NCI-H2196 treated with DMSO at 0.1 percent for 48 hours (cell line): Measurements from ENCODE around the gene FXR1.
"Not testable (repeated sequence)": the region's sequence is repeated elsewhere in the genome, so short reads cannot be mapped to it uniquely, and the experiment has no call there.

Experiments used
- DNase-seq: peaks from one replicate; lab custom pipeline; 2025; ENCODE audit not compliant: unreplicated experiment; lab: John Stamatoyannopoulos, UW

The FXR1 gene

GRCh38 chr3:180912304-180913296, at the start of gene FXR1:
FXR1 (plus strand) TSS chr3:180912670; CDS start chr3:180912686, 16 bp downstream.
- DNase-seq, result peak; percentile 97

DNA sequence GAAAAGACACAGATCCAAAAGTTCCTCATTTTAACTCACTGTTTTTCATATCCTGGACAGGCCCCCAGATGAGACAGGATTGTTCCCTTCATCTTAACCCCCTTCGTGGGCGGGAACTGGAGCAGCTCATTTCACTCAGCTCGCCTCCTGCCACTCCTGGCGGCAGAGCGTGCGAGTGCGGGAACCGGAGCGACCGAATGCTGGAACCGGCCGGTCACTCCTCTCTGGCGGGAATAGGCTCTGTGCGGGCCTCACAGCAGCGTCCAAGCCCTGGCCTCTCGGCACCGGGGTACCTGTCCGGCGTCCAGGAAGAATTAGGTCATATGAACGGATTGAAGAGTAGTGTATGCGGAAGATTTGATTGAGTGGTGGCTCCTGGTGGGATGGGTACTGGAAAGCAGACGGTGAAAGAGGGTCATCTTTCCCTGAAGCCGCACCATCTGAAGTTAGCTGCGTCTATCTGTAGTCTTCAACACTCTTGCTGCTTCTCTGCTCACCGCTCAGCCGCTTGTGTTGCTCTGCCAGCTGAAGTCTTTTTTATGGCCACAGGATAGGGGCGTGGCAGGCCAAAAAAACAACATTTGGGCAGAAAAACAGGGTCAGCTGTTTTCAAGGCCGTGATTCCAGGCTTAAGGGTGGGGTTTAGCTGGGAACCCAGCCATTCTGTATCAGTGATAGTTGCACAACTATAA, 42.3 kb upstream of the FXR1 start:
- DNase-seq, result no peak

DNA sequence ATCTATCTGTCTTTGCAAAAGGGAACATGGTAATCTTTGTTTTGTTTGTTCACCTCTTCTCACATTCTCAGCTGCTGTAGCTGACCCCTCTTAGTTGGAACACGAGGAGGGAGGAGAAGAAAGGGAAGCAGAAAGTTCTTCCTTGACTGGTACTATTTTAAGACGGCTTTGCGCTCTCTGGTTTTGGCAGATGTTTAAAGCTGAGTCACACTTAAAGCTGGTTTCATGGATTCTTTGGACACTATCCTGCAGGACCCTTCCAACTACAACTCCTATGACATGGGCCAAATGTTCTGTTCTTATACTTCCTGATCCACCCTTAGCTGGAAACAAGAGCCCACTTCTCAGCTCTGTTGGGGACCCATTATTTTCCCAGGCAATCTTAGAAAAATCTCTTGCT, 40.6 kb upstream of the FXR1 start:
- no peak for DNase-seq

GRCh38 chr3:180872430-180872829, 40.0 kb upstream of the FXR1 start:
- not testable (repeated sequence) for DNase-seq

DNA sequence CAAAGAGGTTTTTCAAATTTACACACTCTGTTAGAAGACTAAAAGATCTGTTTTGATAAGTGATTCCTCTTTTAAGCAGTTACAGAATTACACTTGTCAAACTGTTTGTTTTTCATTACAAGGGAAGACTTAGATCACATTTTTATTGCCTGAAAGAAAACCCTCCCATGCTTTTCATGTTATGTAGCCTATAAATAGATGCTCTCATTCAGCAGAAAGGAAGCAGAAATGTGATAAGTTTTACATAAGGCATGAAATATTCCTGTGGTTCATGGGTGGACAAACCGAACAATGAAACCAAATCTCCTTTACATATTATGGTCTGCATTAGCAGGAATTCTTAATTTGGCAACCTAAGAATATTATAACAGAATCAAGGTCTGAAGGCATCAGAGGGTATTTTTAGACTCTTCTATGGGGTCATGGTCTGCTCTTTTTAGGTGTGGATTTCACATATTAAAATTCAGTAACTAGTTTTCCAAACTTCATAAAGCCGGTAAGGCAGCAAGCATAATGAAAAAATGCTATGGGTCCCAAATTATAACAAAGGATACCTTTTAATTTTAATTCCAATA, 37.3 kb upstream of the FXR1 start:
- peak; percentile 23 for DNase-seq

GRCh38 chr3:180881065-180881801, 31.2 kb upstream of the FXR1 start:
- DNase-seq, result no peak

DNA sequence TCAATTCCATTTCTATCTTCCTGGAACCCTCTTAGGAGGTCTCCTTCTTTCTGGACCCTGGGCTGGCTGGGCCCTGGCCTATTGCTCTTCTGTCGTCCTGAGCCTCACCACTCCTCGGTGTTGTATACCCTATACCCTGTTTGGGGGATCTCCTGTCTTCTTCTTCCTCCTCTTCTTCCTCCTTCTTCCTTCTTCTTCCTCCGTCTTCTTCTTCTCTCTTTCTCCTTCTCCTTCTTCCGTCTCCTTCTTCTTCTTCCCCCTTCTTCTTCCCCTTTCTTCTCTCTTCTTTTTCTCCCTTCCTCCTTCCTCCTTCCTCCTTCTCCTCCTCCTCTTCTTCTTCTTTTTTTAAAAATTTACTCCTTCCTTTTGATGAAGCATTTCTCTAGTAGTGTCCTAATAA, 30.4 kb upstream of the FXR1 start:
- no peak for DNase-seq

GRCh38 chr3:180888992-180889560, 23.4 kb upstream of the FXR1 start:
- no peak for DNase-seq

GRCh38 chr3:180898572-180898971, 13.9 kb upstream of the FXR1 start:
- no peak for DNase-seq

GRCh38 chr3:180909369-180910127, 2.9 kb upstream of the FXR1 start:
- no peak for DNase-seq

DNA sequence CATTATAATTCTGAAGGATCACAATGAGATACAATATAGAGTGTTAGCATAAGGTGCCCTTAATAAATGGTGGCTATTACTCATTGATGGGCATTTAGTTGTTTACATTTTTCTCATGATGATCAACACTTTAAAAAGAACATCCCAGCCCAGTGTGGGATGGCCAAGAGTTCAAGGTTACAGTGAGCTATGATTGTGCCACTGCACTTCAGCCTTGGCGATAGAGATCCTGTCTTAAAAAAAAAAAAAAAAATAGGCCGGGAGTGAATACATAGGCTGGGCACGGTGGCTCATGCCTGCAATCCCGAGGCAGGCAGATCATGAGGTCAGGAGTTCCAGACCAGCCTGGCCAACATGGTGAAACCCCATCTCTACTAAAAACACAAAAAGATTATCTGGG, 1.6 kb upstream of the FXR1 start:
- DNase-seq, result no peak

DNA sequence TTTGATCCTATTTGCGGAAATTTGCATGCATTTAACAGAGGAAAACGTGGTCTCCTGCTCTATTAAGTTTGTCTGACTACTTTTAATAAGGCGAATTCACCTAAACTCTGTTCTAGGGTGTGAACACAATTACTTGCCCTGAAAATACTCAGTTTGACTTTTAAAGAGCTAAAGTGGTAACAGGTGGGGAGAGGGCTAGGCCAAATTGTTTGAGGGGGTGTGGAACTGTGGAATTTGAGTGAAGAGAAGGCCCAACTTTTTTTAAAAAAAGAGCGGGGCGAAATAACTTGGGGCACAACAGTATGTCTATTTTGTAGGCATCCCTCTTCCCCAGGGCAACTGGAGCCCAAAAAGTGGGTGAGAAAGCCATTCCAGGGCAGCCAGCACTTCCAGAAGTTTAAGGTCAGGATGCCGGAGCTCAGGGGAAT, 580 bp upstream of the FXR1 start:
- no peak for DNase-seq

DNA sequence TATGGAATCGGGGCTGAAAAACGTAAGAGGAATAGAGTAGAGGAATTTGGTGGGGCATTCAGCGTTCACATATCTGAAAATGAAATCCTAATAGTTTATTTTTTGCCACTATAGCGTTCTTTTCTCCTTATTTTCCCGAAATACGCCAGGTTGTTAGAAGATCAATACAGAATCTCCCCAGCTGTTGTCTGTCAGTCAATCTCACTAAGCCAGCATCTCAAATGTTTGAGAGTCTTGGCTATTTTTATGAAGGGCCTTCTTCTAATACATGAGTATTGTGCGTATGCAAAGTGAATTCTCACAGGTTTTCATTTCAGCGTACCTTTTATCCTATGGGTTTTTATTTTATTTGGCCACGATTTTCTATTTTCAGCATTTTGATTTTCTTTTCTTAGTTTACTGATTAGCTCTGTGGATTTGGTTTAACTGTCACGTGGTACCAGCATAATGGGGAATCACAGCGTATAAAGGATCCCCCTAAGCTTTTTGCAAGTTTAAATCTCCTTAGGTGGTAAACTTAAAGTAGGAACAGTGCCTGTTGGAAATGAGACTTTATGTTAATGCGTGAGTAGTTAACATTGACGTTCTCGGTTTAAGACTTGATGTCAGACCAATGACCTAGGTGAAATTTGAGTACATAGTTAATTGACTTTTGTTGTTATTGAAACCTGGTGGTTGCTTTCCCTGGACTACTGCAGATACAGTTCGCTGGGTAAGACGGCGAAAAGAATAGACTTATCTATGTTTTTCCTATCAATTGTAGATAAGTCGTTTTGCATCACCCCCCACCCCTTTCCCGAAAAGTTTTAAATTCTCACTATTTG, 1.3 kb downstream of the FXR1 start:
- no peak for DNase-seq

DNA sequence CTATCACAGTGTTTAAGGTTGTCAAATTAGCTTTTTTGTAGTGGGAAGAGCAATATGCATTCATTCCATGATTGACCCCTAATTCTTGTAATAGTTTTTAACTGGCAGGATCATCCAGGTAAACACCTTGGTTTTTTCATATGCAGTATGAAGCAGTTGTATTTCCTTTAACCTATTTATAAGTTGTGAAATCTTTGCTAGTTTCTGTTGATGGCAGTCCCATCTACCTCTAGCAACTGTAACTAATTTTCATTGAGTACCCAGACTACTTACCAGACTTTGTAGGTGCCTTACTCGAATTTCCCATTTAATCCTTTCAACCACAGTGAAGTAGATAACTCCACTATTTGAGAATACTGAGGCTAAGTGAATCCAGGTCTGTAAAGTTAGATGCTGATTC, 6.1 kb downstream of the FXR1 start:
- no peak for DNase-seq

GRCh38 chr3:180922242-180922641, 9.8 kb downstream of the FXR1 start:
- no peak for DNase-seq

GRCh38 chr3:180923561-180923960, 11.1 kb downstream of the FXR1 start:
- no peak for DNase-seq

GRCh38 chr3:180926526-180926925, 14.1 kb downstream of the FXR1 start:
- no peak for DNase-seq

GRCh38 chr3:180929376-180929775, 16.9 kb downstream of the FXR1 start:
- no peak for DNase-seq

GRCh38 chr3:180930526-180930925, 18.1 kb downstream of the FXR1 start:
- no peak for DNase-seq
